Effector CD8-positive, alpha-beta T cell (primary cell): ENCODE data around the gene PCDHB10.

Experiments
- DNase-seq: peaks from one replicate; lab custom pipeline; 2025; lab: John Stamatoyannopoulos, UW

The PCDHB10 gene

DNA sequence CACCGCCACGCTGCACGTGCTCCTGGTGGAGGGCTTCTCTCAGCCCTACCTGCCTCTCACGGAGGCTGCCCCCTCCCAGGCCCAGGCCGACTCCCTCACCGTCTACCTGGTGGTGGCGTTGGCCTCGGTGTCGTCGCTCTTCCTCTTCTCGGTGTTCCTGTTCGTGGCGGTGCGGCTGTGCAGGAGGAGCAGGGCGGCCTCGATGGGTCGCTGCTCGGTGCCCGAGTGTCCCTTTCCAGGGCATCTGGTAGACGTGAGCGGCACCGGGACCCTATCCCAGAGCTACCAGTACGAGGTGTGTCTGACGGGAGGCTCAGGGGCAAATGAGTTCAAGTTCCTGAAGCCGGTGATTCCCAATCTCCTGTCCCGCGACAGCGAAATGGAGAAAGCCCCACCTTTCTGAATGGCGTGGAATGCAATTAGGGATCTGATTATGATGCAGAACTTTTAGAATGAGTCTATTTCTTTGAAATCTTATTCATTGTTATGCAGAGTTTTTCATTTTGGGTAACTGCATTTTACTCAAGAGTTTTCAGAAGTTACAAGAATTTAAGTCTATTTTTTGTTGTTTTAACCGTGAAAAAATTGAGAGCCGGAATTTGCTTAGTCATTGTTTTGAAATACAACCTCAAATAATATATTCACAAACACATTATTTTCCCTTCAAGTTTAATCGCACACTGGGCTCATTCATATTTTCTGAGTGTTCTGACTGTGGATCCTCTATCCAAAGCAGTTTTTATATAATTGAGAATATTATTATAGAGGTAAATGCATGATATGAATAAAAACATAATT is 44.6 kb downstream of the PCDHB10 start:
- DNase-seq: no peak

DNA sequence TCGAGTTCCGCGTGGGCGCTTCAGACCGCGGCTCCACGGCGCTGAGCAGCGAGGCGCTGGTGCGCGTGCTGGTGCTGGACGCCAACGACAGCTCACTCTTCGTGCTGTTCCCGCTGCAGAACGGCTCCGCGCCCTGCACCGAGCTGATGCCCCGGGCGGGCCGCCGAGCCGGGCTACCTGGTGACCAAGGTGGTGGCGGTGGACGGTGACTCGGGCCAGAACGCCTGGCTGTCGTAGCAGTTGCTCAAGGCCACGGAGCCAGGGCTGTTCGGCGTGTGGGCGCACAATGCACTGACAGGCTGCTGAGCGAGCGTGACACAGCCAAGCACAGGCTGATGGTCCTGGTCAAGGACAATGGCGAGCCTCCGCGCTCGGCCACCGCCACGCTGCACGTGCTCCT is 49.3 kb downstream of the PCDHB10 start:
- DNase-seq: no peak
